ENCODE measurements around the gene KLF11. TPM values are rescaled to one million over a fixed set of nuclear protein-coding genes. Genes with fewer than 3 reads are reported as not detected.

KLF11 gene
- polyA plus RNA-seq, 1 donor from 2014 or later, result 5.7 TPM

GRCh38 chr2:10086950-10087349 lies 43.6 kb downstream of the KLF11 start:
- peaks cover 9% of the 10 kb centered on the region for H3K27me3 ChIP-seq (ENCODE audit: insufficient read depth, low read depth, low read length)
- no peak overlapping the region for H3K27ac ChIP-seq (ENCODE audit: low read length)
- TF ChIP-seq SMC3 (conservative IDR thresholded peaks at IDR 0.05; ENCODE audit: poor library complexity), result no peak
- TF ChIP-seq TAF1 (IDR thresholded peaks at IDR 0.05; ENCODE audit: low read depth), result no peak
- no peak for TF ChIP-seq POLR2AphosphoS5 (IDR thresholded peaks at IDR 0.05)
- TF ChIP-seq, protein P1, sequence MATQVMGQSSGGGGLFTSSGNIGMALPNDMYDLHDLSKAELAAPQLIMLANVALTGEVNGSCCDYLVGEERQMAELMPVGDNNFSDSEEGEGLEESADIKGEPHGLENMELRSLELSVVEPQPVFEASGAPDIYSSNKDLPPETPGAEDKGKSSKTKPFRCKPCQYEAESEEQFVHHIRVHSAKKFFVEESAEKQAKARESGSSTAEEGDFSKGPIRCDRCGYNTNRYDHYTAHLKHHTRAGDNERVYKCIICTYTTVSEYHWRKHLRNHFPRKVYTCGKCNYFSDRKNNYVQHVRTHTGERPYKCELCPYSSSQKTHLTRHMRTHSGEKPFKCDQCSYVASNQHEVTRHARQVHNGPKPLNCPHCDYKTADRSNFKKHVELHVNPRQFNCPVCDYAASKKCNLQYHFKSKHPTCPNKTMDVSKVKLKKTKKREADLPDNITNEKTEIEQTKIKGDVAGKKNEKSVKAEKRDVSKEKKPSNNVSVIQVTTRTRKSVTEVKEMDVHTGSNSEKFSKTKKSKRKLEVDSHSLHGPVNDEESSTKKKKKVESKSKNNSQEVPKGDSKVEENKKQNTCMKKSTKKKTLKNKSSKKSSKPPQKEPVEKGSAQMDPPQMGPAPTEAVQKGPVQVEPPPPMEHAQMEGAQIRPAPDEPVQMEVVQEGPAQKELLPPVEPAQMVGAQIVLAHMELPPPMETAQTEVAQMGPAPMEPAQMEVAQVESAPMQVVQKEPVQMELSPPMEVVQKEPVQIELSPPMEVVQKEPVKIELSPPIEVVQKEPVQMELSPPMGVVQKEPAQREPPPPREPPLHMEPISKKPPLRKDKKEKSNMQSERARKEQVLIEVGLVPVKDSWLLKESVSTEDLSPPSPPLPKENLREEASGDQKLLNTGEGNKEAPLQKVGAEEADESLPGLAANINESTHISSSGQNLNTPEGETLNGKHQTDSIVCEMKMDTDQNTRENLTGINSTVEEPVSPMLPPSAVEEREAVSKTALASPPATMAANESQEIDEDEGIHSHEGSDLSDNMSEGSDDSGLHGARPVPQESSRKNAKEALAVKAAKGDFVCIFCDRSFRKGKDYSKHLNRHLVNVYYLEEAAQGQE (IDR thresholded peaks at IDR 0.05; ENCODE audit: borderline replicate concordance), result no peak
- TF ChIP-seq RAD21 (conservative IDR thresholded peaks at IDR 0.05), result no peak

GRCh38 chr2:10087360-10087759 lies 44.0 kb downstream of the KLF11 start:
- Histone ChIP-seq H3K4me3 (ENCODE audit: low read length) (no peak overlapping the region), H3K9ac (ENCODE audit: low read length) (no peak overlapping the region), H3K4me2 (ENCODE audit: low read length) (no peak overlapping the region), H3K79me2 (replicated peaks; ENCODE audit: insufficient read depth, low read length) (no peaks in the 10 kb centered on the region), H3F3A (ENCODE audit: insufficient read depth, low read length, poor library complexity, severe bottlenecking) (no peaks in the 10 kb centered on the region), H3K9me2 (ENCODE audit: insufficient read depth, low read length) (no peaks in the 10 kb centered on the region), H2AFZ (ENCODE audit: low read depth, low read length) (no peak overlapping the region), H3K27me3 (ENCODE audit: insufficient read depth, low read depth, low read length) (peaks cover 5% of the 10 kb centered on the region), H4K20me1 (ENCODE audit: insufficient read depth) (no peaks in the 10 kb centered on the region), H3K9me3 (ENCODE audit: low read length) (no peaks in the 10 kb centered on the region), H3K36me3 (ENCODE audit: insufficient read depth, low read length) (no peaks in the 10 kb centered on the region), H3K27ac (ENCODE audit: low read length) (no peak overlapping the region)
- TF ChIP-seq MXI1 (conservative IDR thresholded peaks at IDR 0.05; ENCODE audit: poor library complexity, severe bottlenecking), result no peak
- TF ChIP-seq RAD21 (conservative IDR thresholded peaks at IDR 0.05), result no peak

More at GRCh38 chr2:10086950-10087349, 43.6 kb downstream of the KLF11 start:
- no peak overlapping the region for H3K4me2 ChIP-seq (ENCODE audit: low read length)
- no peaks in the 10 kb centered on the region for H3K36me3 ChIP-seq (ENCODE audit: insufficient read depth, low read length)
- no peaks in the 10 kb centered on the region for H3K9me2 ChIP-seq (ENCODE audit: insufficient read depth, low read length)
- no peaks in the 10 kb centered on the region for H3K79me2 ChIP-seq (replicated peaks; ENCODE audit: insufficient read depth, low read length)
- H3K4me3 ChIP-seq (ENCODE audit: low read length), result no peak overlapping the region
- no peaks in the 10 kb centered on the region for H3K9me3 ChIP-seq (ENCODE audit: low read length)
- no peak overlapping the region for H3K9ac ChIP-seq (ENCODE audit: low read length)
- H3F3A ChIP-seq (ENCODE audit: insufficient read depth, low read length, poor library complexity, severe bottlenecking), result no peaks in the 10 kb centered on the region
- H4K20me1 ChIP-seq (ENCODE audit: insufficient read depth), result no peaks in the 10 kb centered on the region
- no peak overlapping the region for H2AFZ ChIP-seq (ENCODE audit: low read depth, low read length)

- no peak overlapping the region for H2AFZ ChIP-seq (ENCODE audit: low read depth, low read length)
- no peaks in the 10 kb centered on the region for H3F3A ChIP-seq (ENCODE audit: insufficient read depth, low read length, poor library complexity, severe bottlenecking)
- no peaks in the 10 kb centered on the region for H4K20me1 ChIP-seq (ENCODE audit: insufficient read depth)
- H3K27me3 ChIP-seq (ENCODE audit: insufficient read depth, low read depth, low read length), result no peaks in the 10 kb centered on the region
- no peak overlapping the region for H3K9ac ChIP-seq (ENCODE audit: low read length)
- H3K9me3 ChIP-seq (ENCODE audit: low read length), result no peaks in the 10 kb centered on the region
- no peaks in the 10 kb centered on the region for H3K36me3 ChIP-seq (ENCODE audit: insufficient read depth, low read length)
- H3K4me2 ChIP-seq (ENCODE audit: low read length), result no peak overlapping the region
- no peaks in the 10 kb centered on the region for H3K9me2 ChIP-seq (ENCODE audit: insufficient read depth, low read length)
- no peak for TF ChIP-seq EP300 (conservative IDR thresholded peaks at IDR 0.05; ENCODE audit: poor library complexity, severe bottlenecking)
- TF ChIP-seq, protein P1 (IDR thresholded peaks at IDR 0.05; ENCODE audit: borderline replicate concordance), result no peak
- no peak for TF ChIP-seq RAD21 (conservative IDR thresholded peaks at IDR 0.05)
- TF ChIP-seq EZH2 (IDR thresholded peaks at IDR 0.05; ENCODE audit: borderline replicate concordance, insufficient read depth, low read length, poor library complexity, severe bottlenecking), result no peak
- no peak overlapping the region for H3K4me3 ChIP-seq (ENCODE audit: low read length)
- no peak overlapping the region for H3K27ac ChIP-seq (ENCODE audit: low read length)
- H3K79me2 ChIP-seq (replicated peaks; ENCODE audit: insufficient read depth, low read length), result no peaks in the 10 kb centered on the region
These were observed 46.3 kb downstream of the KLF11 start for GRCh38 chr2:10089565-10090190.
